CD4-positive, alpha-beta T cell treated with Interleukin-2 at 100 ng/mL for 4 hours (primary cell): ENCODE results near the gene RGSL1.
"Not testable (repeated sequence)": the region's sequence is repeated elsewhere in the genome, so short reads cannot be mapped to it uniquely, and the experiment has no call there.

Source experiments
- DNase-seq: peaks from one replicate; pipeline ENCODE4 v3.0.0-alpha.2; 2020; ENCODE audit warnings: low spot score

RGSL1 gene

GRCh38 chr1:182446033-182446669 is 3.8 kb upstream of the RGSL1 start:
- peak; percentile 40 for DNase-seq

- not testable (repeated sequence) for DNase-seq
Measured at GRCh38 chr1:182447124-182447523, 2.8 kb upstream of the RGSL1 start.

- DNase-seq, result no peak
Measured at GRCh38 chr1:182447660-182448059, 2.3 kb upstream of the RGSL1 start.

DNA sequence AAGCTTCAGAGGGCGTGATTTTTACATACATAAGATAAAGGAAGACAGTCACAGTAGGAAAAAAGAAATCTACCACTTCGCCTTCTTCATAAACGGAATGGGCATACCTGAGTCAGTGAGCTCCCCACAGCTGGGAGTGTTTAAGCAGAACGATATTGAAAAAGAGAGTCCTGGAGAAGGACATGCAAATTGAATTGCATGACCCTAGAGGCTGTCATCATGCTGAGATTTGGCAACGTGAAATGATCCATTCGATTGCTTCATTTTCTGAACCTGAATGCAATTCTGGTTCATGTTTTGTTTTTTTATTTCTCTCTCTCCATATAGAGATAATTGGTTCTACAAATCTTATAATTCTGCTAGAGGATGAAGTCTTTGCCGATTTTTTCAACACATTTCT is 3.7 kb downstream of the RGSL1 start:
- no peak for DNase-seq

DNA sequence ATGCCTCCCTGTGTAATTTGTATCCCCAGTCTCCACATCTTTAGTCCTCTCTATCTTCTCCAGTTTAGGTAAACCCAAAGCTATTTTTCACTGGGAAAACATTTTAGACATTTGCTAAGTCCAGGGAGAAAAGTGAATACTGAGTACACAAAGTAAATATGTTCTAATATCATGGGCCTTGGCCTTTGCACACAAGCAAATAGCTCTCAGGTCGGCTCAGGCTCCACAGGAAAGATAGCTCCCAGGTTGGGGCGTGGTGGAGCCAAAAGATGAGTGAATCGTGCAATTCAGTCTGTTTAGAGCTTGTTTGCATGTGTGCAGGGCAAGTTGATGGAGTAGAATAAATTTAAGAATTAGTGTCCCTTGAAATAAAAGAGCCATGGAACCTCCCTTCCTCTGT is 7.9 kb downstream of the RGSL1 start:
- DNase-seq, result no peak

DNA sequence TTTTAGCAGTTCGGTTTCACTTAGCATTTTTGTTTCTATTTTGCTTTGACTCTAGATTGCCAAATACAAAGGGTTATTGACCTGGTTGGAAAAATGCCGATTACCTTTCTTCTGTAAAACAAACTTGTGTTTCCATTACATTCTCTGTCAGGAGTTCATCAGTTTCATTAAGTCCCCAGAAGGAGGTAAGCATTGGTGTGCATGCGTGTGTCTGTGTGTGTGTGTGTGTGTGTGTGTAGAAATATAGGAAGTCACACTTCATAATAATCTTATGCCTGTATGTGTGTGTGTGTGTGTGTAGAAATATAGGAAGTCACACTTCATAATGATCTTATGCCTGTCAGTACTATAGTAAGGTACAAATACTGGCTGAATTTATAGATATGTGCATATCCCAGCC is 10.0 kb downstream of the RGSL1 start:
- DNase-seq, result no peak

DNA sequence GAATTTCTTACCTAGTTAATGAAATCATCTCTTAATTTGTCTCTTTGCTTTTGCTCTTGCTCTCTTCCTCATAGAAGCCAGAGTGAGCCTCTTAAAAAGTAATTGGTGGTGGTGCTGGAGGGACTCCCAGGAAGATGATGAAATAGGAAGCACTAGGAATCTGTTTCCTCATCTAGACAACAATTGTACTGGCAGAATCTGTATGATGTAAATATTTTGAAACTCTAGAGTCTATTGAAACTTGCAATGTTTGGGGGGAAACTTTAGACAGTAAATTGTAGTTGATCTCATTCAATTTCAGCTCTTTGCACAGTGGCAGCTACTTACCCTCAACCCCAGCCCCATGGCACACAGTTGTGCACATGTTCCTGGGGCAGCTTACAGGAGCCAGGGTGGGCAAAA is 10.6 kb downstream of the RGSL1 start:
- no peak for DNase-seq

- DNase-seq, result no peak
Measured at GRCh38 chr1:182473556-182473955, 23.6 kb downstream of the RGSL1 start.

DNA sequence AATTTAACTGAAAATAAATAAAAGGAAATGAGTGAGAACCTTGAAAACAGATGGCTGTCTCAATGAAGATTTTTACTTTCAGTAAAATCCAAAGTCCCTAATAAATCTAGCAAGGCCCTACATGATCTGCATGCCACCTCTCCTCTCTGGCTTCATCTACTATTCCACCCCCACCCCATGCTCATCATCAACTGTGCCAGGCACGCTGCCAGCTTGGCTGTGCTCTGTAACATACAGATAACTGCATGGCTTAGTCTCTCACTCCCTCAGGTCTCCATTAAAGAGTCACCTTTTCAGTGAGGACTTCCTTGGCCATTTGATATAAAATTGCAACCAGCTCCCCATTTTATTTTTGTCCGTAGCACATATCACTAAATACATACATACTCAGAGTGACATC is 26.7 kb downstream of the RGSL1 start:
- no peak for DNase-seq

DNA sequence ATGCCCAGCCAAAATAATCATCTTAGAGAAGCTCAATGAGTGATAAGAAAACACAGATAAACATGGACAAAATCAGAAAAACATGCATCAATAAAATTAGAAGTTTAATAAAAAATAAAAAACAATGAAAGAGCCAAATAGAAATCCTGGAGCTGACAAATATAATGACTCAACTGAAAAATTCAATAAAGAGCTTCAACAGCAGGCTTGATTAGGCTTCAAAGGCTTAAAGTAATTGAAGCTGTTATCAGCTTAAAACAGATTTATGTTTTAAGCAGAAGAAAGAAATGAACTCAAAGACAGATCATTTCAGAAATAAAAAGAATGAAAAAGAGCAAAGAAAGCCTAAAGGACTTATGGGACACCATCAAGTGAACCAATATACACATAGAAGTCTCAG is 28.3 kb downstream of the RGSL1 start:
- no peak for DNase-seq

GRCh38 chr1:182484067-182484466 is 34.1 kb downstream of the RGSL1 start:
- DNase-seq, result no peak

DNA sequence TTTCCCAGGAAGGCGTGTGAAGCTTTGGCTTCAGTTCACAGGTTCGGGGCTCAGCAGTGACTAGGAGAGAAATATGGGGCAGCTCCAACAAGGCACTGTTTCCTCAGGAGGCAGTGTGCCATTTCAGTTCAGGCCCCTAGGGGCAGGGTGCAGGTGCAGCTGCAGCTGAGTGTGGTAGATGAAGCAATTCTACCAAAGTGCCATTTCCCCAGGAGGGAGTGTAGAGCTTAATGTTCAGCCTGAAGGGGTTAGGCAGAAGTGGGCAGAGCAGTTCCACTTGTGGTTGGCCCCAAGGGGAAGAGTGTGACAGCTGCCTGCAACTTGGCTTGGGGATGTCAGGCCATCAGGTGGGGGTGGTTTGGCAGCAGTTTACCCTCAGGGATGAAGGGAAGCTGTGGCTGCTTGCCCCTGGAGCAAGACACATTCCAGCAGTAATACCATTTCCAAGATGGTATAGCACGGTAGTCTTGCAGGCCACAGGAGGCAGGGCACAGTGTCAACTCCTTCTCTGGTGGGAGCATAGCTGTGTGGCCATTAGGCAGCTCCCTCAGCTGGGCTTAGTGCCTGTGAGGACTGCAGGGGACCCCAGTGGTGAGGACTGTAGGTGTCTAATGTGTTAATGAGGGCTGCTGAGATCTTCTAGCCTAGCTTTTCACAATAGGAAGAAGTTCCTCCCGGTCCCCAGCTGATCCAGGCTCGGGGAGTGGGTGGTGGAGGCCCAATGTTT is 34.7 kb downstream of the RGSL1 start:
- no peak for DNase-seq

DNA sequence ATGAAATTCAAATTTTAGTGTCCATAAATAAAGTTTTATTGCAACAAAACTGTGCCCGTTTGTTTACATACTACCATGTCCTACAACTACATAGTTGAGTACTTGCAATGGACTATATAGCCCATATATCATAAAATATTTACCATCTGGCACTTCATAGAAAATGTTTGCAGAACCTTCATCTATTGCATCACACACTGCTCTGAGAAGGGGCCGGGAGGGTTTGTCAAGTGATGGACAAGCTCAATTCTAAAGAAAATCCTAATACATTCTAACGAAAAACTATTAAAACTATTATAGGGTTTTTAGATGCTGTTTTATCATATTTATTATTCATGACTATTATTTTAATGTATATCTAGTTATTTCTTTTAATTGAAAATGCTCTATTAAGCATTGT is 35.9 kb downstream of the RGSL1 start:
- no peak for DNase-seq

GRCh38 chr1:182488803-182489202 is 38.9 kb downstream of the RGSL1 start:
- DNase-seq, result no peak

- no peak for DNase-seq
Measured at GRCh38 chr1:182493063-182493462, 43.1 kb downstream of the RGSL1 start.

DNA sequence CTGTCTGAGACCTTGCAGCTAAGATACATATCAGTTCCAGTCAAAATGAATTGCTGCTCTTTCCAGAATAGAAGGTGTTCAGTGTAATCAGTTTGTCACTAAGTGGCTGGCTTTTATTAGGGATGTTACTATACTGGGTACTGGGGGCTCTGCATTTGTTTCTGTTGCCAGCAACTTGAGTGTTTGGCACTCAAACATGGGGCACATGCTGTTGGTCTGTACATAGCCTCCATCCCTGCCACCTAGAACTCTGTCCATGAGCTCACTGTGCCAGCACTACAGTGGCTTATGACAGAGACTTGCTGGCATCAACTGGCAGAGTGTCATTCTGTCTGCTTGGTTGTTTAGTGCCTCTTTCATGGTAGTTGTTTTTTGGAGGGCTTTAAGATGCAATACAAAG is 45.1 kb downstream of the RGSL1 start:
- no peak for DNase-seq

DNA sequence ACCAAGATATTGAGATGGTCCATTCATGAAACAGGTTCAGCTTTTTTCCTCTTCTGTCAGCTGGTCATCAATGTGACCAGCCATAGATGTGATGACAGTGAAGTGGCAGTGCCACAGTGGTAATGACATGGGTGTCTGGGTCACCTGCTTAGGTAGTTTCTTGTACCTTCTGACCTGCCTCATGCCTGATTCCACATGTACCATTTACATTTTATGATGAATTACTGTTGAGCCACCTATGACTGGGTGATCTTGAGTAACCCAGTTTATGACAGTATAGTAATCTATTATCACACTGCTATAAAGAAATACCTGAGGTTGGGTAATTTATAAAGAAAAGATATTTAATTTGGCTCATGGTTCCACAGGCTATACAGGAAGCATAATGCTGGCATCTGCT is 45.7 kb downstream of the RGSL1 start:
- no peak for DNase-seq

- DNase-seq, result no peak
Measured at GRCh38 chr1:182507685-182508084, 57.7 kb downstream of the RGSL1 start.

GRCh38 chr1:182515556-182515955 is 65.6 kb downstream of the RGSL1 start:
- DNase-seq, result no peak

GRCh38 chr1:182520736-182521135 is 70.8 kb downstream of the RGSL1 start:
- DNase-seq, result no peak

GRCh38 chr1:182525342-182525741 is 75.4 kb downstream of the RGSL1 start:
- no peak for DNase-seq

DNA sequence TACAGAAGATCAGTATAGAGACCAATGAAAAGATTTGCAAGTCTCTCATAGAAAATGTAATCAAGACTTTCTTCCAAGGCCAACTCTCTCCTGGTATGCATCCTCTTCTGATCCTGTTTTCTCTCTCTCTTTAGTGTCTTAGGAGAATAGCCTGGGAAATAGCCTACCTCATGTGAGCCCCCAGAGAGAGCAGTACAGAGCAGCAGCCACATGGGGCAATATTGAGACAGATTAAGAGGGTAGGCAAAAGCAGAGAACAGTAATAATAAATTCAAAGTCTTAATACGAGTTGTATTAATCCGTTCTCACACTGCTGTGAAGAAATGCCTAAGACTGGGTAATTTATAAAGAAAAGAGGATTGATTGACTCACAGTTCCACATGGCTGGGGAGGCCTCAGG is 77.7 kb downstream of the RGSL1 start:
- DNase-seq, result no peak

DNA sequence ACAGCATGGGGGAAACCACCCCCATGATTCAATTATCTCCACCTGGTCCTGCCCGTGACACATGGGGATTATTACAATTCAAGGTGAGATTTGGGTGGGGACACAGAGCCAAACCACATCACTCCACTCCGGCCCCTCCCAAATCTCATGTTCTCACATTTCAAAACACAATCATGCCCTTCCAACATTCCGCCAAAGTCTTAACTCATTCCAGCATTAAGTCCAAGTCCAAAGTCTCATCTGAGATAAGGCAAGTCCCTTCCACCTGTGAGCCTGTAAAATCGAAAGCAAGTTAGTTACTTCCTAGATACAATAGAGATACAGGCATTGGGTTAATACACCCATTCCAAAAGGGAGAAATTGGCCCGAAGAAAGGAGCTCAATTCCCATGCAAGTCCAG is 78.3 kb downstream of the RGSL1 start:
- not testable (repeated sequence) for DNase-seq

DNA sequence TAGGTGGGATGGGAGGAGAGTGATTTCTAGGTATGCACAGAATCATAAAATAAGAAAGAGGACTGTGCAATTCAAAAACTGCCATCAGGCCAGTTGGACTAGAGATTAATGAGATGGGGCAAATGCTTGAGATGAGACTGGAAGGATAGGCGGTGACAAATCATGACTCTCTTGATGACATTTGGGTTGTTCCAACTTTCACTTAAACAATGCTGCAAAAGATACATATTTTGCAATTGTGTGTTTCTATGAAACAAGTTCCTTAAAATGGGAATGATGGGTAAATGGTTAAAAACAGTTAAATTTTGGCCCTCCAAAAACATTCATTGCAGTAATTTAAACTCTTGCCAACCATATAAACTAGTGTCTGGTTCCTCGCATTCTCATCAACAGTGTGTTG is 84.0 kb downstream of the RGSL1 start:
- no peak for DNase-seq
